NAMALWA (cell line): ENCODE data around the gene RFC1.
"Not testable (repeated sequence)": the region's sequence is repeated elsewhere in the genome, so short reads cannot be mapped to it uniquely, and the experiment has no call there.

Source experiments
- DNase-seq: peaks from one replicate; pipeline ENCODE4 v3.0.0-alpha.2; 2015; ENCODE audit warnings: low spot score

The RFC1 gene

GRCh38 chr4:39305912-39306677 lies 60.1 kb downstream of the RFC1 start:
- no peak for DNase-seq

DNA sequence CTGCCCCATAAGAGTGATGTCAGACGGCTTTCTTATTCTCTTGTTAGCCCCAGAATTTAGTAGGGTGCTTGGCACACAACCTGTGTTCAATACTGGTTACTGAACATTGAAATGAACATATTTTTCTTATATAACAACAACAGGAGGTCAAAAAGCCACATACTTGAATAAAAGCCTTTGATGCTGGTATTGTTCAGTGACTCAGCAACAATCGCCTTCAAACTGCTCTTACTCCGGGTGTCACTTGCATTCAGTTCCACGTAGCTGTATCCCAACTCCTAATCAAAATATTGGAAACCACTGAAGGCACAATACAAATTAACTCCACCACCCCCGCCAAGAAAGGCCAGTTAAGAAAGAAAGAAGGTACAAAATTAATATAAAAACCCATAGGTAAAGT lies 61.5 kb downstream of the RFC1 start:
- no peak for DNase-seq

- no peak for DNase-seq
Observed at GRCh38 chr4:39303871-39304270, 62.3 kb downstream of the RFC1 start.

GRCh38 chr4:39302901-39303300 lies 63.3 kb downstream of the RFC1 start:
- DNase-seq, result no peak

DNA sequence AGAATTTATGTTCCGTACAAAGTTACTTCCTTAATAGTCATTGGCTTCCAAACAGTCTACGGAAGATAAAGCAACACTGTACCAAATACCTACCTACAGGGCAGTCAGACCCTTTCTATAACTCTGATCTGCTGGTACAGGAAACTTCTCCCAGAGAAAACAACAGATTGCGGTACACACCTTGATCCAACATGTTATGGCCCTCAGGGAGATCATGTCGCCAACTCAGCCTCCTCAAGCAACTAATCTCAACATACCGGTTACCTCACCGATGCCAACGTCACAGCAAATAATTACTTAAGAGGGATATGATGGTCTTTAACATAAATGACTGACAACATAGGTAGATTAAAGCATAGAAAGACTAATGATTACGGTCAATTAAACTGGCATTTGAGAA lies 70.4 kb downstream of the RFC1 start:
- DNase-seq, result no peak

GRCh38 chr4:39292433-39292832 lies 73.7 kb downstream of the RFC1 start:
- DNase-seq, result not testable (repeated sequence)

DNA sequence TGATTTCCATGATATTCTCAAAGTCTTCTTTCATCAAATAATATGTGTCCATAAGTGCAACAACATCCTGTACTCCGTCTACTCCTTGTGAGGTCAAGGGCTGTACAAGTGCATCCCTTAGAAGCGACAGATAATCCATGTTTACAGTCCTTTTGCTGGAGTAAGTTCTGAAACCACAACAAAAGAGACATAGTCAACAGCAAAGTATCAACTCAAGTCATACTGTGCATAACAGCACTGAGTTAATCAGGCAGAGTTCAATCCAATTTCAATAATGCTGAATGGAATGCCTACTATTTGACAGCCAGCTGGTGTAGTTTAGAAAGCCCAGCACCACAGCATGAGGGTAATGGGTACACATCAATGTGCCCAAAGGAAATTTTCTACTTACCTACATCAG lies 74.5 kb downstream of the RFC1 start:
- no peak for DNase-seq

- no peak for DNase-seq
Observed at GRCh38 chr4:39287223-39287622, 78.9 kb downstream of the RFC1 start.

DNA sequence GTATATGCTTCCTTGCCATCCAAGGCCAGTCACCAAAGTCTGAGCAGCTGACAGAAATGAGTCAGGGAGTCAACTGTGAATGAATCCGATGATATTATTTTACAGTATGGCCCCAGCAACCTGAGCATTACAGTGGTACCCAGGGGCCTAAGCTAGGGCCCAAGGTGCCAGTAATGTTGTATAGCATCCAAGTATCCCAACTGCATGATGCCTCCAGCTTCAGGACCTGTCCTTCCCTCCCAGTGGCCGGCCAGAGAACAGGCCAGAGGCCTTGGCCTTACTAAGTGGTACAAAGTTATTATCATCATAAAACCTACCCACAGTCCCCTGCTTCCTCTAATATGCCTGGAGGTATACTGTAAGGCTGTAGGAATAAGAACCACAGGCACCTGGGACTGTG lies 79.9 kb downstream of the RFC1 start:
- DNase-seq, result no peak

DNA sequence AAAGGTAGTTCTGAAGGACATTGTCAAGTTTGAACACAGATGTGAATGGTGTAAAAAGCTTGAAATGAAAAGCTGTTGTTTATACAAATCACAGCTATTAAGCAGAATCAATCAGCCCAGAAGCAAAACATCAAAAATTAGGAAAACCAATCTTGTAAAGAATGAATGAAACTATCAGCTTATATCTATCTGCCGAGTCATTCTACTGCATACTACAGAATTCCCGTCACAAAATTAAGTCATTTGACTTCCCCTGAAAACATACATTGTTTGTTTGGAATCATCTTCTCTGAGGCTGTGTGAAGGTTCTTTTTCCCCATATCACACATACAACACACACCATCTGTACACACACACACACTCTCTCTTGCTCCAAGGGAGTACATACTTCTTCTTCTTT lies 80.3 kb downstream of the RFC1 start:
- no peak for DNase-seq

- DNase-seq, result no peak
Observed at GRCh38 chr4:39285111-39285795, 80.9 kb downstream of the RFC1 start.

- DNase-seq, result no peak
Observed at GRCh38 chr4:39280770-39281169, 85.4 kb downstream of the RFC1 start.

- DNase-seq, result peak; percentile 17
Observed at GRCh38 chr4:39279416-39279815, 86.7 kb downstream of the RFC1 start.

- DNase-seq, result no peak
Observed at GRCh38 chr4:39278476-39278875, 87.7 kb downstream of the RFC1 start.

DNA sequence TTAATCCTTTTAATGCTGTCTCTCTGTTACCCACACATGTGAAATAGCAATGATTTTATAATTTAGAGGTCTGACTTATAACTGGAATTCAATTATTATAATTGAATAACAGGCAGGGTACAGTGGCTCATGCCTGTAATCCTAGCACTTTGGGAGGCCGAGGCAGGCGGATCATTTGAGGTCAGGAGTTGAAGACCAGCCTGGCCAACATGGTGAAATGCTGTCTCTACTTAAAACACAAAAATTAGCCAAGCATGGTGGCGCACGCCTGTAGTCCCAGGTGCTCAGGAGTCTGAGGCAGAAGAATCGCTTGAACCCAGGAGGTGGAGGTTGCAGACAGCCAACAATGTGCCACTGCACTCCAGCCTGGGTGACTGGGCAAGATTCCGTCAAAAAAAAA lies 88.5 kb downstream of the RFC1 start:
- not testable (repeated sequence) for DNase-seq

DNA sequence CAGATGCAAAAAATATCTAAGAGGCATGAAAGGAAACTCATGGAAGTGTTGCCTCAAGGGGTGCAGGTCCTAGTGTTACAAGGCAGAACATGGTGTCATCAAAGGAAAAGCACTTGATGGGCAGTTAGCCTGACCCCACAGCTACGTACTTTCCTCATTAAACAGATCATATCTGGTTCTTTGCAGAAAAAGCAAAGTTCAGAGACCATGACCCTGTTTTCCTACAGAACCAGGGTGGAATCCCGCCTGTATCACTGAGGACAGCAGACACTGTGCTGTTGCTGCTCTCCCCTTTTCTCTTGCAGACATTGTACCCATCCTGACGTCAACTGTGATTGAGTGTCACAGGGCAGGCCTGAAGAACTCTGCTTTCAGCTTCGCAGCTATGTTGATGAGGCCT lies 91.7 kb downstream of the RFC1 start:
- no peak for DNase-seq

DNA sequence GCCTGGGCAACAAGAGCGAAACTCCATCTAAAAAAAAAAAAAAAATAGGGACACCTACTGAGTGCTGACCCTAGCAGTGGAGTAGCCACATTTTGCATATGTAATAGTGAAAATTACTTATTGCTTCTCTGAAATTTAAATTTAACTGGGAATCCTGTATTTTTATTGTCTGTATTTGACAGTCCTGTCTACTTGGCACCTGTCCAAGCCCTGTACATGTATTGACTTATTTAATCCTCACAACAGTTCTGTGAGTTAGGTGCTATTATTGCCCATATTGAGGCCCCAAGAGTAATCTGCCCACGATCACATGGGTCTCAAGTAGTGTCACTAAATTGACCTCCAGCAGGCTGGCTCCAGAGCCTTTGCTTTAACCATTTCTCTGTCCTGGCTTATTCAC lies 102.3 kb downstream of the RFC1 start:
- no peak for DNase-seq

- DNase-seq, result no peak
Observed at GRCh38 chr4:39259571-39260330, 106.4 kb downstream of the RFC1 start.

GRCh38 chr4:39256436-39256835 lies 109.7 kb downstream of the RFC1 start:
- DNase-seq, result no peak

DNA sequence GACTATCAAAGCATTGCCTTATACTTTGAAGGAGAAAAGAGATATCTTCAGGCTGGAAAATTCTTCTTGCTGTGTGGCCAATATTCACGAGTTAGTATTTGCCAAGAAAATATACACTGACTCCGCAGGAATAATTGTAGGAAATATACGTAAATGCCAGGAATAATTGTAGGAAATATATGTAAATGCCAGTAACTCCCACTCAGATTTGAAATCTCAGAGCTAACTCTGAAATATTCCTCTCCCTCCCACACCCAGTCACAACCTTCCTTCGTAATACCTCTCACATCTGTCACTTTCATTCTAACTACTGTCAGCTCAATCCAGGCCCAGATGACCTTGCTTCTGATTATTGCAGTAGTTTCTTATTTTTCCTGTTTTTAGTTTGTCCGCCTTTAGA lies 110.3 kb downstream of the RFC1 start:
- no peak for DNase-seq

GRCh38 chr4:39255266-39255665 lies 110.9 kb downstream of the RFC1 start:
- DNase-seq, result no peak

DNA sequence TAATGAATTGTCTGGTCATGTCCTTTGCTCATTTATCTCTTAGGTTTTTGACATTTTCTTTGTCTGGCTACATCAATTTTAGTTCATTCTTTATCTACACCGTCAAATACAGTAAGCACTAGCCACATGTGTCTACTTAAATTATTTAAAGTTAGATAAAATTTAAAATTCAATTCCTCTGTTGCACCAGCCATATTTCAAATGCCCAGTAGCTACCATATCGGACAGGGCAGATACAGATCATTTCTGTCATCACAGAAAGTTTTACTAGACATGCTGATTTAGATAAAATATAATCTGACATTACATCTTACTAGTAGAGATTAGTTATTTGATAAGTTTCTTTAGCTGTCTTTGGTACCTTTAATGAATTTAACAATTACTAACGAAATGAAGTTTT lies 122.7 kb downstream of the RFC1 start:
- DNase-seq, result no peak
